Raji (cell line): ENCODE results near the gene UGT1A8.

Experiments used
- POLR2A ChIP-seq: IDR thresholded peaks from 2 replicates; pipeline ENCODE4 v1.6.1; 2011; ENCODE audit warnings: low read depth, low read length, control low read depth; ENCODE audit not compliant: insufficient read depth

The UGT1A8 gene

GRCh38 chr2:233772583-233772982, 155.2 kb downstream of the UGT1A8 start:
- no peak for TF ChIP-seq POLR2A

- TF ChIP-seq POLR2A = no peak
Measured at GRCh38 chr2:233773854-233774253, 156.4 kb downstream of the UGT1A8 start.

GRCh38 chr2:233775414-233775813, 158.0 kb downstream of the UGT1A8 start:
- TF ChIP-seq POLR2A = no peak

- no peak for TF ChIP-seq POLR2A
Measured at GRCh38 chr2:233778030-233778429, 160.6 kb downstream of the UGT1A8 start, which contains the start of gene MROH2A. MROH2A (plus strand) TSS chr2:233778330; CDS start chr2:233779359, 1,029 bp downstream.

GRCh38 chr2:233779722-233780121, 162.3 kb downstream of the UGT1A8 start:
- no peak for TF ChIP-seq POLR2A

- TF ChIP-seq POLR2A = no peak
Measured at GRCh38 chr2:233780771-233781170, 163.3 kb downstream of the UGT1A8 start.

GRCh38 chr2:233789554-233789953, 172.1 kb downstream of the UGT1A8 start:
- no peak for TF ChIP-seq POLR2A

GRCh38 chr2:233791151-233791882, 173.9 kb downstream of the UGT1A8 start:
- TF ChIP-seq POLR2A = no peak

- TF ChIP-seq POLR2A = no peak
Measured at GRCh38 chr2:233791883-233792329, 174.5 kb downstream of the UGT1A8 start.

- no peak for TF ChIP-seq POLR2A
Measured at GRCh38 chr2:233792720-233793119, 175.3 kb downstream of the UGT1A8 start.

- TF ChIP-seq POLR2A = no peak
Measured at GRCh38 chr2:233793465-233794127, 176.2 kb downstream of the UGT1A8 start.

GRCh38 chr2:233794128-233794658, 176.8 kb downstream of the UGT1A8 start:
- TF ChIP-seq POLR2A = no peak

- TF ChIP-seq POLR2A = no peak
Measured at GRCh38 chr2:233795735-233796171, 178.3 kb downstream of the UGT1A8 start.

GRCh38 chr2:233796254-233796653, 178.8 kb downstream of the UGT1A8 start:
- TF ChIP-seq POLR2A = no peak

GRCh38 chr2:233798335-233799086, 181.1 kb downstream of the UGT1A8 start:
- TF ChIP-seq POLR2A = no peak
